PC-9 (cell line): Measurements from ENCODE around the gene MYMX. TPM values are rescaled to one million over a fixed set of nuclear protein-coding genes. Genes with fewer than 3 reads are reported as not detected.

ENCODE experiments used
- BruUV-seq: library from RNA; stranded (reverse); fragments of 400-500 nt; replicated peaks from 2 replicates; lab custom pipeline; 2021; lab: Mats Ljungman, UMichigan
- CTCF ChIA-PET: fragments of 300-600 bp; sonication (Branson Sonifier 250); formaldehyde crosslinking; loops from one replicate; lab custom pipeline; 2022; ENCODE audit warnings: antibody characterized with exemption; lab: Charles Lee
- POLR2A ChIA-PET: fragments of 300-600 bp; sonication (Branson Sonifier 250); formaldehyde crosslinking; loops from one replicate; lab custom pipeline; 2022; ENCODE audit warnings: antibody characterized with exemption; ENCODE audit not compliant: unreplicated experiment; lab: Charles Lee
- DNase-seq, 2 experiments: peaks; one replicate each; pipeline versions ENCODE4 v3.0.0 to v3.0.0-alpha.2; 2015 to 2022; ENCODE audit warnings: mixed read lengths in 1 of 2
- H2AFZ ChIP-seq: fragments of 200-600 bp; sonication (generic); 2 replicates; pipeline ENCODE4 v1.8.1; 2017; ENCODE audit warnings: antibody characterized with exemption
- H3F3A ChIP-seq: fragments of 200-600 bp; sonication (generic); 2 replicates; pipeline ENCODE4 v1.8.1; 2017; ENCODE audit warnings: antibody characterized with exemption, mild to moderate bottlenecking, low read depth; ENCODE audit not compliant: insufficient read depth
- H3K27ac ChIP-seq: fragments of 200-600 bp; sonication (generic); 2 replicates; pipeline ENCODE4 v1.6.1; 2016; ENCODE audit warnings: mixed run types
- H3K27me3 ChIP-seq: fragments of 200-600 bp; sonication (generic); 2 replicates; pipeline ENCODE4 v1.6.1; 2016; ENCODE audit warnings: low read depth, mixed run types; ENCODE audit not compliant: insufficient read depth
- H3K36me3 ChIP-seq: fragments of 200-600 bp; sonication (generic); 2 replicates; pipeline ENCODE4 v1.6.1; 2016; ENCODE audit warnings: low read depth, mixed run types
- H3K4me1 ChIP-seq: fragments of 200-600 bp; sonication (generic); replicated peaks from 2 replicates; pipeline ENCODE4 v1.6.1; 2016; ENCODE audit warnings: mixed run types; ENCODE audit not compliant: insufficient read depth
- H3K4me2 ChIP-seq: fragments of 200-600 bp; sonication (generic); 2 replicates; pipeline ENCODE4 v1.6.1; 2017; ENCODE audit warnings: mixed run types
- H3K4me3 ChIP-seq: fragments of 200-600 bp; sonication (generic); 2 replicates; pipeline ENCODE4 v1.6.1; 2016; ENCODE audit warnings: mixed run types
- H3K79me2 ChIP-seq: fragments of 200-600 bp; sonication (generic); 2 replicates; pipeline ENCODE4 v1.6.1; 2017; ENCODE audit warnings: low read depth, mixed run types
- H3K9me2 ChIP-seq: fragments of 200-600 bp; sonication (generic); 2 replicates; pipeline ENCODE4 v1.8.1; 2017; ENCODE audit warnings: mild to moderate bottlenecking; ENCODE audit not compliant: insufficient read depth
- H3K9me3 ChIP-seq: fragments of 200-600 bp; sonication (generic); 2 replicates; pipeline ENCODE4 v1.8.1; 2016; ENCODE audit warnings: low read depth; ENCODE audit not compliant: insufficient read depth
- H4K20me1 ChIP-seq: fragments of 200-600 bp; sonication (generic); 2 replicates; pipeline ENCODE4 v1.8.1; 2017; ENCODE audit not compliant: insufficient read depth
- EZH2 ChIP-seq: fragments of 200-600 bp; sonication (generic); IDR thresholded peaks from 2 replicates; pipeline ENCODE4 v1.8.0; 2017; ENCODE audit warnings: antibody characterized with exemption, low read depth
- intact Hi-C: fragments of 100-400 bp; cut with micrococcal nuclease; formaldehyde crosslinking; loops from one replicate; pipeline ENCODE4 v1.10.0; 2022; ENCODE audit not compliant: unreplicated experiment
- total RNA-seq: library from RNA; stranded (reverse); gene quantifications from 2 replicates; pipeline ENCODE4 v1.2.3, GENCODE V29; 2021
- TF ChIP-seq, protein P1 (sequence below): fragments of 200-600 bp; sonication (generic); conservative IDR thresholded peaks from 2 replicates; pipeline ENCODE4 v1.6.1; 2017; ENCODE audit warnings: mixed run types, antibody characterized with exemption, mild to moderate bottlenecking, moderate library complexity

MYMX gene
- total RNA-seq, 1 experiment from 2014 or later, result not detected

DNA sequence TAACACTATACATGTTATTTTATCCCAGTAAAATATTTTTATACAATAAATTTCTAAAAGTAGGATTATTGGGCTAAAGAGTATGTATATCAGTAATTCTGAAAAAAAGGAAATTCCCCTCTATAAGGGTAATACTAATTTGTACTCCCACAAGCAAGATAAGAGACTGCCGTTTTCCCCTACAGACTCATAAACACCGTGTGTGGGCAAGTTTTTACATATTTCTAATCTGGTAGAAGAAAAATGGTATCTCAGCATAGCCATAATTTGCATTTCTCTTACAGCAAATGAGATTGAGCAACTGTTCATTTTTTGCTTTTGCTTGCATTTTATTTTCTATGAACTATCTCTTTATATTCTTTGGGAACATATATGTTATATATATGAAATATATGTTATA, 26.0 kb upstream of the MYMX start:
- H3K9me2 ChIP-seq, result no peaks in the 10 kb centered on the region
- H3K27me3 ChIP-seq, result no peaks in the 10 kb centered on the region
- H3K4me3 ChIP-seq, result no peak overlapping the region
- no peak for DNase-seq
- no peaks in the 10 kb centered on the region for H4K20me1 ChIP-seq
- no peaks in the 10 kb centered on the region for H3K9me3 ChIP-seq
- ChIA-PET CTCF (interaction anchor here (0.8 kb wide), 1 partner anchor 13 kb away, joined by 3 read pairs; no protein-coding TSS in a partner anchor), POLR2A (no interaction called here)
- H3K4me1 ChIP-seq, result no peaks in the 10 kb centered on the region
- no peak overlapping the region for H3K27ac ChIP-seq
- intact Hi-C loops, result no loop called here
- H3F3A ChIP-seq, result peaks cover 9% of the 10 kb centered on the region; the same call in 1 of the 2 replicates
- no peaks in the 10 kb centered on the region for H3K36me3 ChIP-seq
- no TSS peak for BruUV-seq
- no peak overlapping the region for H2AFZ ChIP-seq
- H3K79me2 ChIP-seq, result no peaks in the 10 kb centered on the region
- no peak for TF ChIP-seq EZH2
- TF ChIP-seq, protein P1, sequence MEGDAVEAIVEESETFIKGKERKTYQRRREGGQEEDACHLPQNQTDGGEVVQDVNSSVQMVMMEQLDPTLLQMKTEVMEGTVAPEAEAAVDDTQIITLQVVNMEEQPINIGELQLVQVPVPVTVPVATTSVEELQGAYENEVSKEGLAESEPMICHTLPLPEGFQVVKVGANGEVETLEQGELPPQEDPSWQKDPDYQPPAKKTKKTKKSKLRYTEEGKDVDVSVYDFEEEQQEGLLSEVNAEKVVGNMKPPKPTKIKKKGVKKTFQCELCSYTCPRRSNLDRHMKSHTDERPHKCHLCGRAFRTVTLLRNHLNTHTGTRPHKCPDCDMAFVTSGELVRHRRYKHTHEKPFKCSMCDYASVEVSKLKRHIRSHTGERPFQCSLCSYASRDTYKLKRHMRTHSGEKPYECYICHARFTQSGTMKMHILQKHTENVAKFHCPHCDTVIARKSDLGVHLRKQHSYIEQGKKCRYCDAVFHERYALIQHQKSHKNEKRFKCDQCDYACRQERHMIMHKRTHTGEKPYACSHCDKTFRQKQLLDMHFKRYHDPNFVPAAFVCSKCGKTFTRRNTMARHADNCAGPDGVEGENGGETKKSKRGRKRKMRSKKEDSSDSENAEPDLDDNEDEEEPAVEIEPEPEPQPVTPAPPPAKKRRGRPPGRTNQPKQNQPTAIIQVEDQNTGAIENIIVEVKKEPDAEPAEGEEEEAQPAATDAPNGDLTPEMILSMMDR, result no peak
- no peak overlapping the region for H3K4me2 ChIP-seq

DNA sequence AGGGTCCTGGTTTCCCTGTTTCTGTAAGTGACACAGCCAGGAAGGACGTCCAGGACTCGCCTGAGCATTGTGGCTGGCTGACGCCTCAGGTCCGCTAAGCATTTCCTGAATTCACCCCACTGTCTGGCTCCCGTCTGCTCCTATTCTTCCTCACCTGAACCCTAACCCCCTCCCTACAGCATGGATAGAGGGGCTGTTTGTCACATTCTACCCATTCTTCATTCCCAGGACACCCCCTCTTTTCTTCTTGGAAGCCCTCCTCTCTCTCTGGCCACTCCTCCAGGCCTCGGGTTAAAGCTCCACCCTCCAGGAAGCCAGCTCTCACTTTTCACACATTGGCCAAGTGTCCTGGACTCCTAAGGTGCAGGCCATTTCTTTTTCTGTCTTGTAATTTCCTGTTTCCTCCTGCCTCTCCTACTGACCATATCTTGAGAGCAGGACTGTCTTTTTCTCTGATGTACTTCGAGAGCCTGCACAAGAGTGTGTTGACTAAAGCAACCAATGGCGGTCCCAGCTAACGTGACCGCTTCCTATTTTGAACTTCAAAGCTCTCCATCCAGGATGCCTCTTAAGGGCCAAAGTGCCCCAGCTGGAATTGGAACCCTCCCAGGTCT, 24.2 kb upstream of the MYMX start:
- BruUV-seq, result no TSS peak
- Histone ChIP-seq H3K9me2 (no peaks in the 10 kb centered on the region), H3K9me3 (no peaks in the 10 kb centered on the region), H3K27me3 (no peaks in the 10 kb centered on the region), H4K20me1 (no peaks in the 10 kb centered on the region), H3K79me2 (no peaks in the 10 kb centered on the region), H3K4me3 (no peak overlapping the region), H3K4me2 (no peak overlapping the region), H3K27ac (no peak overlapping the region), H2AFZ (0 out of 2 replicates have a peak overlapping the region, but pooled peaks have one; percentile 58), H3K36me3 (no peaks in the 10 kb centered on the region), H3K4me1 (no peaks in the 10 kb centered on the region), H3F3A (peaks cover 9% of the 10 kb centered on the region; the same call in 1 of the 2 replicates)
- DNase-seq, result no peak
- CTCF ChIA-PET, result interaction anchor here (0.6 kb wide), 1 partner anchor 302 kb away, joined by 3 read pairs; no protein-coding TSS in a partner anchor
- POLR2A ChIA-PET, result interaction anchor here (0.5 kb wide), 1 partner anchor 27 kb away, joined by 14 read pairs; no protein-coding TSS in a partner anchor
- intact Hi-C loops, result no loop called here
- TF ChIP-seq, protein P1, result no peak
- TF ChIP-seq EZH2, result no peak

DNA sequence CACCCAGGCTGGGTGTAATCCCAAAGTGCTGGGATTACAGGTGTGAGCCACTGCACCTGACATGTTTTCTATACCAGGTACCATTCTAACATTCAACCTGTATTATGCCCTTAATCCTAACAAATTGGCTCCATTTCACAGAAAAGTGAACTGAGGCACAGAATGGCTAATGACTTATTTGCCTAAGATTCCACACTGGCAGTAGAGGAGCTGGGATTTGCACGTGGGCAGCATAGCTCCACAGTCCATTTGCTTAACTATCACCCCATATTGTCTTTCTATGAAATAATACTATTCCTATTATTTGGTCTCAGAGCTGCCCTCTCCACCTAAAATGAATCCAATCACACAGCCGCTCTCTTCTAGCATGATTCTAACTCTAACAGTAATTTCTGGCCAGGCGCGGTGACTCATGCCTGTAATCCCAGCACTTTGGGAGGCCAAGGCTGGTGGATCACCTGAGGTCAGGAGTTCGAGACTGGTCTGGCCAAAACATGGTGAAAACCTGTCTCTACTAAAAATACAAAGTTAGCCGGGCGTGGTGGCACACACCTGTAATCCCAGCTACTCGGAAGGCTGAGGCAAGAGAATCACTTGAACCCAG, 23.3 kb upstream of the MYMX start:
- CTCF ChIA-PET, result no interaction called here
- H3K36me3 ChIP-seq, result no peaks in the 10 kb centered on the region
- H4K20me1 ChIP-seq, result no peaks in the 10 kb centered on the region
- TF ChIP-seq, protein P1, result no peak
- no peak for TF ChIP-seq EZH2
- H3F3A ChIP-seq, result peaks cover 9% of the 10 kb centered on the region; the same call in 1 of the 2 replicates
- no peaks in the 10 kb centered on the region for H3K79me2 ChIP-seq
- no peaks in the 10 kb centered on the region for H3K9me3 ChIP-seq
- no peak for DNase-seq
- POLR2A ChIA-PET, result no interaction called here
- H2AFZ ChIP-seq, result no peak overlapping the region
- no peak overlapping the region for H3K4me3 ChIP-seq
- intact Hi-C loops, result no loop called here
- H3K9me2 ChIP-seq, result no peaks in the 10 kb centered on the region
- H3K27me3 ChIP-seq, result no peaks in the 10 kb centered on the region
- no TSS peak for BruUV-seq
- no peak overlapping the region for H3K4me2 ChIP-seq
- H3K4me1 ChIP-seq, result no peaks in the 10 kb centered on the region
- no peak overlapping the region for H3K27ac ChIP-seq
